ENCODE results near the gene STAT5A. TPM values are rescaled to one million over a fixed set of nuclear protein-coding genes. Genes with fewer than 3 reads are reported as not detected.

Gene STAT5A
- total RNA-seq, 1 donor from 2014 or later = 45.5 TPM

DNA sequence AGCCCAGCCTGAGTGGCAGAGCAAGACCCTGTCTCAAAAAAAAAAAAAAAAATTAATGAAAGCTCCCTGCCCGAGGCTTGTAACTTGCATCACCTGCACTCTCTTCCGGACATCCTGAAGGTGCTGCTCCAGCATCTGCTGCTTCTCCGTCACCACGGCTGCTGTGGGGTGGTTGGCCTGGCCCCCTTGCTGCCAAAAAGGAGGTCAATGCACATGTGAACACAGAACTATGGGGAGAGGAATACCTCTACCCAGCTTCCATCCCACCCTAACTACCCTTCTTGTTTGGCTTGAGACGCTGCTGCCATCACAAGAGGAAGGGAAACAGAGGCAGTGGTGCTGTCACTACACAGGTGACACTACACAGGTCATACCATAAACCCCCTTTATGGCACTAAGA lies 50.9 kb downstream of the STAT5A start:
- peaks cover 25% of the 10 kb centered on the region for H3K4me1 Mint-ChIP-seq (ENCODE audit: unreplicated experiment)
- H3K4me3 Mint-ChIP-seq (ENCODE audit: unreplicated experiment) = no peak overlapping the region
- H3K27me3 Mint-ChIP-seq (ENCODE audit: unreplicated experiment) = no peaks in the 10 kb centered on the region
- H3K27ac Mint-ChIP-seq (ENCODE audit: unreplicated experiment) = peak overlapping the region; percentile 34
- peaks cover 61% of the 10 kb centered on the region for H3K36me3 Mint-ChIP-seq (ENCODE audit: unreplicated experiment)
- TF ChIP-seq, protein P1, sequence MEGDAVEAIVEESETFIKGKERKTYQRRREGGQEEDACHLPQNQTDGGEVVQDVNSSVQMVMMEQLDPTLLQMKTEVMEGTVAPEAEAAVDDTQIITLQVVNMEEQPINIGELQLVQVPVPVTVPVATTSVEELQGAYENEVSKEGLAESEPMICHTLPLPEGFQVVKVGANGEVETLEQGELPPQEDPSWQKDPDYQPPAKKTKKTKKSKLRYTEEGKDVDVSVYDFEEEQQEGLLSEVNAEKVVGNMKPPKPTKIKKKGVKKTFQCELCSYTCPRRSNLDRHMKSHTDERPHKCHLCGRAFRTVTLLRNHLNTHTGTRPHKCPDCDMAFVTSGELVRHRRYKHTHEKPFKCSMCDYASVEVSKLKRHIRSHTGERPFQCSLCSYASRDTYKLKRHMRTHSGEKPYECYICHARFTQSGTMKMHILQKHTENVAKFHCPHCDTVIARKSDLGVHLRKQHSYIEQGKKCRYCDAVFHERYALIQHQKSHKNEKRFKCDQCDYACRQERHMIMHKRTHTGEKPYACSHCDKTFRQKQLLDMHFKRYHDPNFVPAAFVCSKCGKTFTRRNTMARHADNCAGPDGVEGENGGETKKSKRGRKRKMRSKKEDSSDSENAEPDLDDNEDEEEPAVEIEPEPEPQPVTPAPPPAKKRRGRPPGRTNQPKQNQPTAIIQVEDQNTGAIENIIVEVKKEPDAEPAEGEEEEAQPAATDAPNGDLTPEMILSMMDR (IDR thresholded peaks at IDR 0.05) = no peak
- no peaks in the 10 kb centered on the region for H3K9me3 Mint-ChIP-seq (ENCODE audit: unreplicated experiment)
- no peak for DNase-seq (ENCODE audit: extremely low spot score, unreplicated experiment)

DNA sequence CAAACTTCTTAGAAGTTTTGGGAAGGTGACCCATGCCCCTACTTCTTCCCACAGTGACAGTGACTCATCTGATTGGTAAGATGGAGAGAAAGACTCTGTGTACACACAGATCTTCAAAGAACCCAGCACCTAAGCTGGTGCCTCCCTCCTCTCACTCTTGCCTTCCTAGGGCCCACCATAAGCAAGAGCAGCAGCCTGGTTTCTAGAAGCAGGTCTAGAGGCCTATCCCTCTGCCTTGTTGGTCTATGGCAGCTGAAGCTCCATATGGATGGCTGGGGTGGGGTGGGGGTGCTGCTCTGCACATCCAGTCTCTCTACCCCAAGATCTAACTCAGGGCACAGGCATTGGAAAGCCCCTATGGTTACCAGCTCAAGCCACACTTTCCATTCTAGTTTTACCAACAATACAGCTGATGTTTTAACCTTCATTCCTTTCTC lies 52.4 kb downstream of the STAT5A start:
- Mint-ChIP-seq H3K36me3 (ENCODE audit: unreplicated experiment) (peaks cover 59% of the 10 kb centered on the region), H3K9me3 (ENCODE audit: unreplicated experiment) (no peaks in the 10 kb centered on the region), H3K27ac (ENCODE audit: unreplicated experiment) (peak overlapping the region; percentile 48), H3K27me3 (ENCODE audit: unreplicated experiment) (no peaks in the 10 kb centered on the region), H3K4me3 (ENCODE audit: unreplicated experiment) (no peak overlapping the region), H3K4me1 (ENCODE audit: unreplicated experiment) (peaks cover 23% of the 10 kb centered on the region)
- TF ChIP-seq, protein P1 (IDR thresholded peaks at IDR 0.05) = no peak
- no peak for DNase-seq (ENCODE audit: extremely low spot score, unreplicated experiment)

DNA sequence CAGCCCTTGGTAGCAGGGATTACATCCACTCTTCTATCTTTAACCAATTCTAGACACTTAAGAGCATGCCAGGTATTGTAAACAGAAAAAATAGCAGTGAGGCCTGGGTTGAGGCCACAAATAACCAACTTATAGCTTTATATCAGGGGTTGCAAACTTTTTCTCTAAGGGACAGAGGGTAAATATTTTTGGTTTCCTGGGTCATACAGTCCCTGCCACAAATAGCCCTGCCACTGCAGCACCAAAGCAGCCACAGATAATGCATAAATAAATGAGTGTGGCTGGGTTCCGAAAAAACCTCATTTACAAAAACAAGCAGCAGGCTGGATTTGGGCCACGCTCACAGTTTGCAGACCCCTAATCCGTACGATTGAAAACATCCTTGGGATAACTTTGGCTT lies 53.3 kb downstream of the STAT5A start:
- no peak for DNase-seq (ENCODE audit: extremely low spot score, unreplicated experiment)
- H3K27ac Mint-ChIP-seq (ENCODE audit: unreplicated experiment) = no peak overlapping the region
- TF ChIP-seq, protein P1 (IDR thresholded peaks at IDR 0.05) = no peak
- H3K36me3 Mint-ChIP-seq (ENCODE audit: unreplicated experiment) = peaks cover 59% of the 10 kb centered on the region
- H3K4me3 Mint-ChIP-seq (ENCODE audit: unreplicated experiment) = no peak overlapping the region
- H3K4me1 Mint-ChIP-seq (ENCODE audit: unreplicated experiment) = peaks cover 26% of the 10 kb centered on the region
- H3K27me3 Mint-ChIP-seq (ENCODE audit: unreplicated experiment) = no peaks in the 10 kb centered on the region
- no peaks in the 10 kb centered on the region for H3K9me3 Mint-ChIP-seq (ENCODE audit: unreplicated experiment)

- Mint-ChIP-seq H3K36me3 (ENCODE audit: unreplicated experiment) (peaks cover 57% of the 10 kb centered on the region), H3K9me3 (ENCODE audit: unreplicated experiment) (no peaks in the 10 kb centered on the region), H3K27ac (ENCODE audit: unreplicated experiment) (peak overlapping the region; percentile 16), H3K27me3 (ENCODE audit: unreplicated experiment) (no peaks in the 10 kb centered on the region), H3K4me1 (ENCODE audit: unreplicated experiment) (peaks cover 30% of the 10 kb centered on the region), H3K4me3 (ENCODE audit: unreplicated experiment) (no peak overlapping the region)
- DNase-seq (ENCODE audit: extremely low spot score, unreplicated experiment) = no peak
- TF ChIP-seq, protein P1 (IDR thresholded peaks at IDR 0.05) = no peak
Measured at GRCh38 chr17:42342242-42343008, 54.1 kb downstream of the STAT5A start.

DNA sequence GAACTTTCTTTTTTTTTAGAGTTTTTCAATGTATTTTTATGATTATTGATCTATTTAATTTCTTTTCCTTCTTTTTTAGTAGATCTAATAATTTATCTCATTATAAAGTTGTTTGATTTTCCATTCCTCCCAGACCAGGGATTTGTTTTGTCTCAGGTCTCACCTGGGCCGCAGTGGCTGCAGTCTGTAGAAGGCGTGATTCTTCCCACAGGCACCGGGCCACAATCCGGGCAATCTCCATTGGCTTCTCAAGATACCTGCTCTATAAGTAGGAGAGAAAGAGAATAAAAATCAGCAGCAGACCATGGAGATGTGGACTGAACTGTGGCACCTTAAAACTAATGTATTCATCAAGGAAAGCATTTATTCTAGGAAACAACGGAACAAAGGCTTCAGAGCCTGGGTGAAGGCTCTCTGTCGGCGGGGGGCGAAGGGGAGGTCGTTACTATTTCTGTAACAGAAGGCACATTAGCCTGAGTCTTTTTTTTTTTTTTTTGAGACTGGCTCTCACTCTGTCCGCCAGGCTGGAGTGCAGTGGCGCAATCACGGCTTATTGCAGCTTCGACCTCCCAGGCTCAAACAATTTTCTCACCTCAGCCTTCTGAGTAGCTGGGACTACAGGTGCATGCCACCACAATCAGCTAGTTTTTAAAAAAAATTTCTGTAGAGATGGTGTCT lies 57.2 kb downstream of the STAT5A start:
- H3K36me3 Mint-ChIP-seq (ENCODE audit: unreplicated experiment) = peaks cover 54% of the 10 kb centered on the region
- no peaks in the 10 kb centered on the region for H3K27me3 Mint-ChIP-seq (ENCODE audit: unreplicated experiment)
- peaks cover 35% of the 10 kb centered on the region for H3K4me1 Mint-ChIP-seq (ENCODE audit: unreplicated experiment)
- H3K27ac Mint-ChIP-seq (ENCODE audit: unreplicated experiment) = no peak overlapping the region
- TF ChIP-seq, protein P1 (IDR thresholded peaks at IDR 0.05) = no peak
- H3K9me3 Mint-ChIP-seq (ENCODE audit: unreplicated experiment) = no peaks in the 10 kb centered on the region
- no peak for DNase-seq (ENCODE audit: extremely low spot score, unreplicated experiment)
- no peak overlapping the region for H3K4me3 Mint-ChIP-seq (ENCODE audit: unreplicated experiment)
